Thyroid gland (tissue), 4 donors: ENCODE measurements around the gene SPON1.

Source experiments
- POLR2A ChIP-seq, 2 donors: fragments of 450-650 bp; IDR thresholded peaks; one replicate each; pipeline ENCODE4 v1.6.1; 2017; ENCODE audit warnings: antibody characterized with exemption in 2 of 2, mild to moderate bottlenecking in 2 of 2, moderate library complexity in 1 of 2
- TF ChIP-seq, protein P1 (sequence below), 6 experiments: fragments of 200-600 bp in 3 of 6; fragments of 450-650 bp in 3 of 6; sonication (generic) in 3 of 6; IDR thresholded peaks; one replicate each; pipeline ENCODE4 v1.5.1; 2016 to 2019; ENCODE audit warnings: antibody characterized with exemption in 6 of 6, mild to moderate bottlenecking in 2 of 6, inconsistent platforms in 1 of 6, moderate library complexity in 1 of 6

DNA sequence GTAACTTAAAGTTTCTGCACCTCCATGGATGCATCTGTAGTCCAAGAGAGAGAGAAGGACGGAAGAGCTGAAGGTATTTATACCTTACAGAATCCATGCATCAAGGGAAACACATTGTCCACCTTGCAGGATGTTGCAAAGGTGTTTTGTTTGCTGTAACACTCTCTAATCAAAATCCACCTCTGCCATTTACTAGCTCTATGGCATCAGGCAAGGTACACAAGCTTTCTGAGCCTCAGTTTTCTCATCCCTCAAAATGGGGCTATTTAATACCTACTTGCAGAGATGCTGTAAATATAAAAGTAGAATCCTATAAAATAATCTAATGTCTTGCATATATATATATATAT lies 21.6 kb upstream of the SPON1 start:
- TF ChIP-seq, protein P1, sequence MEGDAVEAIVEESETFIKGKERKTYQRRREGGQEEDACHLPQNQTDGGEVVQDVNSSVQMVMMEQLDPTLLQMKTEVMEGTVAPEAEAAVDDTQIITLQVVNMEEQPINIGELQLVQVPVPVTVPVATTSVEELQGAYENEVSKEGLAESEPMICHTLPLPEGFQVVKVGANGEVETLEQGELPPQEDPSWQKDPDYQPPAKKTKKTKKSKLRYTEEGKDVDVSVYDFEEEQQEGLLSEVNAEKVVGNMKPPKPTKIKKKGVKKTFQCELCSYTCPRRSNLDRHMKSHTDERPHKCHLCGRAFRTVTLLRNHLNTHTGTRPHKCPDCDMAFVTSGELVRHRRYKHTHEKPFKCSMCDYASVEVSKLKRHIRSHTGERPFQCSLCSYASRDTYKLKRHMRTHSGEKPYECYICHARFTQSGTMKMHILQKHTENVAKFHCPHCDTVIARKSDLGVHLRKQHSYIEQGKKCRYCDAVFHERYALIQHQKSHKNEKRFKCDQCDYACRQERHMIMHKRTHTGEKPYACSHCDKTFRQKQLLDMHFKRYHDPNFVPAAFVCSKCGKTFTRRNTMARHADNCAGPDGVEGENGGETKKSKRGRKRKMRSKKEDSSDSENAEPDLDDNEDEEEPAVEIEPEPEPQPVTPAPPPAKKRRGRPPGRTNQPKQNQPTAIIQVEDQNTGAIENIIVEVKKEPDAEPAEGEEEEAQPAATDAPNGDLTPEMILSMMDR (IDR thresholded peaks at IDR 0.05) = no peak
- TF ChIP-seq POLR2A (IDR thresholded peaks at IDR 0.05) = no peak
